HG03280 (cell line): ENCODE data around the gene PTPRG.

ENCODE experiments used
- ATAC-seq: cut with Tn5 transposase; IDR thresholded peaks from one replicate; pipeline ENCODE4 v1.9.1; 2021; ENCODE audit warnings: mild to moderate bottlenecking, moderate library complexity; ENCODE audit not compliant: unreplicated experiment

PTPRG gene

GRCh38 chr3:61981060-61981459 is 419.7 kb downstream of the PTPRG start:
- ATAC-seq: no peak

DNA sequence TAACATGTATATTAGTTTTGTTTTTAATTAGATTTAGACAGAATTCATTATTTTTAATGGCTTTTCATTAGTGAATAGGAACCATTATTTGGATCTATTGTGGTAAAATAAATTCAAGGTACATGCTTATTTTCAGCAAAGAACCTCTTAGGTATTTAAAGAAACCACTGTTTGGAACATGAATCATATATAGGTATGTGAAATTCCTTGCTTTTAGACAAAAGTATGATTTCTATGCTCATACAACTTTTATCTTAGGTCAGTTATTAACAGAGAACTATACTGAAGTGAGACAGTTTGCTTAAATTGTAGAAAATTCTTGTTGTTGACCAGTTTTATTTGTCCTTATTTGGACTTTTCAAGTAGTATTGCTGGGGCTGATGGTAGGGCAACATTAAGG is 422.1 kb downstream of the PTPRG start:
- ATAC-seq: no peak

DNA sequence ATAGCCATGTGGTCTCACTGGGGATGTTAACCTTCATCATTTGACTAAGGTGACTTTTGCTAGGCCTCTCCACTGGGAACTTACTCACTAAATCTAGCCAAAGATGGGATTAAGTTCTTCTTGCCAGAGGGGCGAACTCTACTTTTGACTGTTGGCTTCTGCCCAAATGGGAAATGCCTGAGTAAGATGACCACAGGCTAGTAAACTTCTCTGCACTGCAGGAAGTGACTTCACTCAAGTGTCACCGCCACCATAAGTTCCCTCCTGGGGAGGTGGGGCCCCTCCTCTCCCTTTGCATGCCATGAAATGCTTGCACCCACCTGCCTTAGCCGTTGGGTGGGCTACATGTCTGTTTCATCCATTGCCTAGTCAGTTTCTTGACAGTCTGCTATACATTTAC is 423.6 kb downstream of the PTPRG start:
- ATAC-seq: no peak

- no peak for ATAC-seq
These were observed 425.1 kb downstream of the PTPRG start for GRCh38 chr3:61986473-61986872.

DNA sequence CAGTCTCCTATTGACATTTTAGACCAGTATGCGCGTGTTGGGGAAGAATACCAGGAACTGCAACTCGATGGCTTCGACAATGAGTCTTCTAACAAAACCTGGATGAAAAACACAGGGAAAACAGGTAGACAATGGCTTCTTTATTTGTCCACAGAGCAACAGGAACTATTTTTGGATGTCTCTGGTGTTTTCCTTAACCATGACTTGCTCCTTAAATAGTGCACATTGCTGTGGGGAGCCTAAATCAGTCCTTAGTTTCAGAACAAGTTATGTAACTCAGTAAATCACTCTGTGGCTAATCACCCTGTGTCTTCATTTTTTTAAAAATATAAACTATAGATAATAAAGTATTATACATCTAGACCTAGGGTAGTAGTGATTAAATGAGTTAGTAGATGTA is 428.3 kb downstream of the PTPRG start:
- ATAC-seq: no peak

DNA sequence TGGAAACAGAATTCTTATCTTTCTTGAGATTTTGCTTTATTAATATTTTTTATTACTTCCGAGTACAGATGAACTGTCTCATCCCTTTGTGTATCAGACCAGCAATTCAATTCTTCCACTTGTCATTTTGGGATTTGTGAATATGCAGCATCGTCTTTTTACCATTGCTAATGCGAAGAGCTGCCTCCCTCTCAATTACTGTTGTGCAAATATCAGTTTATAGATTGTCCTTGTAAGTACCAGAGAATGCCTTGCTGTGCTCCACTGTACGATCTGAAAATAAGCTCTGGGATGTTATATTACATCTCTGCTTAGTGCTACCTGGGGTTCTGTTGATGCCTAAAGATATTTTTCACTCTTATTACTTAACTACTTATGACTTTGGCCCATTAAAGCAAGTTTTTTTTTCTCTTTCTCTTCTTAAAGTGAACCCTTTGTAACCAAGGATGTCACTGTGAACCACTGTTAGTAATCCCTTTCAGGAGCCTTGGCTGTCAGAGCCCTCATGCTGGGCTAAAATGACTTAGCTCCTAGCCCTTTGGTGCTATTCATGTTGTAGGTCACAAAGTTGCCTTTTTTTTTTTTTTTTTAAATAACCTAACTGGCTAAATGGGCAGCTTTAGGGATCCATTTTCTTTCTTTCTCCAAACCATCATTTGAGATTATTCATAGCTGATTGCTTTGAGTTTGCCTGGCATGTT is 429.1 kb downstream of the PTPRG start:
- ATAC-seq: no peak

DNA sequence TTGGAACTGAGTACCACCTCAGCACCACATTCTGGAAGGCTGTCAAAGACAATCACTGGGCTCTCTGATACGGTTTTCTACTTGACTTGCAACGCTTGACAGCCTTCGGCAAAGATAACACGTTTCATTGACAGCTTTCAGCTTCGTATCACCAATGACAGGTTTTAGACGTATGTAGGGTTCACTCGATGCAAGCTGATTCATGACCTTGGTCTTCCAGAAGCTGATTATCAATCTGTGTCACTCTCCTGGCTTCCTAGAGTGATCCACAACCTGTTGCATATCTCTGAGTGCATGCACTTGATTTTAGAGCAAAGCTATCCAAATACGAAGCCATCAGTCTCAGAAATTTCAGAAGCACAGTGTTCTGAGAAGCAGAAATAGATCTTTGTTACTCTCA is 430.3 kb downstream of the PTPRG start:
- no peak for ATAC-seq

DNA sequence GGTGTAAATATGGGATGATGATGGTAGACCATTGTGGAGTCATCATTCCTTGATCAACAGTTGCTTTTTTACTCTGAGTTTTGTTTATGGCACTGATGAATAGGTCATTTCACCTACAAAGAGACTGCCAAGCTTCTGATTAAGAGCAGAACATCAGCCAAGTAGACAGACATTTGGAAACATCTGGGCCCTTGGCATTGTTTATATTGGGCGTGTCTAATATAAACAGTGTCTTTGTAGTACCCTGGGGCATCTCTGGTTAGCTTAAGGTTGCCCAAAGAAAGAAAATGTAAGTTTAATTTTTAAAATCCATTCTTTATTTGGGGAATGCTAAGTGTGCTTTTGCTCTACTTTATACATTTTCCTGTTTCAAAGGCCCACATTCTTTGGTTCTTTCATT is 435.0 kb downstream of the PTPRG start:
- ATAC-seq: no peak

DNA sequence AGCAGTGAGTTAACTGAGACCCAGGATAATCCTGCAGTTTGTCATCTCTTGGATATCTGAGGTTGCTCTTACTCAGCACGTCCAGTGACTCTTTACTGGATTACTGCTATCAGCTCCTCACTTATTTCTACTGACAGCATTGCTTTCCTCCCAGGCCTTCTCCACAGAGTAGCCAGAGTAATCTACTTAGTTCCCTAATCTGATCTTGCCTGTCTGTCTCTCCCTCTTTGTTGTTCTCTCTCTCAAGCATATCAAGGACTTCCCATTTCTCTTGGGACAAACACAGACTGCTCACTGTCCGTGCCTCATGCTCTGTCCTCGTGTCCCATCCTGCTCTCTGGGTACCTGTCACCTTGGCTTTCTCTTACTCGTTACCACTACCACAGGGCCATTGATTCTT is 435.7 kb downstream of the PTPRG start:
- ATAC-seq: no peak

DNA sequence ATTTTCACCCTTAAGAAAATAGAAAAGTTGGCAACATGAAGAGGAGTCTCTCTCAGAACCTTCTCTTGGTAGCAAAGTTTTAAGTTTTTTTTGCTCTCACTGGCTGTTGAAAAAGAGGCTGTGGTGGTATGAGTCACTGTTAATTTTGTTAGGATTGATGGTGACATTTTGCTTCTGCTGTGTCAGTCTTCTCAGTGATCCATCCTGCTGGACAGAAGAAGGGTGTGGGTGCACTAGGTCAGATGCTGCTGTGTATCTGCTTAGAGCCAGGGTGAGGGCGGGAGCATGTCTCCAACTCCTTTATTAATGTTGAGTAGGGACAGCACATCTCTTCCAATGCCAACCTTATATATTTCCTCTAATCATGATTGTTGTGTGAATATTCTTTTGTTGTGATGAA is 442.5 kb downstream of the PTPRG start:
- ATAC-seq: no peak

DNA sequence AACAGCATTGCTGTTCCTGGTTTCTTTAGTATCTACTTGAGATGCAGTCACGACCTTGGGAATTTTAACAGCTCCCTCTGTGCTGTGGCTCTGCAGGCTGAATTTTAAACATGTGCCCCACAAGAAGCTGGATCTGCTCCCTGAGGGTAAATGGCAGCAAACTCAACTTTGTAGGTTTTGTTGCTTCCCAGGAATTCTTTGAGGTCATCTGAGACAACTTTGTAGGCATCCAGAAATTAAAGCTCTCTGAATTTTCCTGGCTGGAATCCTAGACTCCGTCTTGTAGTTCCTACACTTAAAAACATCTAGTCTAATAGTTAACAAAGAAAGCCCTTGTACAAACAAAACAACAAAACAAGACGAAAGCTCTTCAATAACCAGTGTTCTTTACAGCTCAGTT is 445.7 kb downstream of the PTPRG start:
- no peak for ATAC-seq

DNA sequence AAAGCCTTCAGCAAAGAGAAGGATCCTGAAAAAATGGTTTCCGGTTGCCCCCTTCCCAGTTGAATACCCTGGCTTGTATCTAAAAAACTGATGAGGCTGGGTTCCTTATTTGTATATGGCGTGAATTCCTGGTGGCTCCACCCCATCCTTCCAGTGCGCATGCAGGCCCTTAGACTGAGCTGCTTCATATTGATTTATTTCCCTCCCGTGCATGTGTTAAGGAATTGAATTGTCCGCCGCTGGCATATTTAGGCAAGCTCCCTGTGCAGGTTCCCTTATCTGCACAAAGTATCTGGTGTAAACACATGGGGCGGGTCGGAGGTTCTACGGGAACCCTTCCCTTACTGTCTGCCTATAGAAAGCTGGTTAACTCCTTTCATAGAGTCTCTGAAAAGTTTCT is 449.6 kb downstream of the PTPRG start:
- no peak for ATAC-seq

- no peak for ATAC-seq
These were observed 450.3 kb downstream of the PTPRG start for GRCh38 chr3:62011666-62012065.

- no peak for ATAC-seq
These were observed 452.6 kb downstream of the PTPRG start for GRCh38 chr3:62013951-62014350.

GRCh38 chr3:62015111-62015510 is 453.7 kb downstream of the PTPRG start:
- no peak for ATAC-seq

DNA sequence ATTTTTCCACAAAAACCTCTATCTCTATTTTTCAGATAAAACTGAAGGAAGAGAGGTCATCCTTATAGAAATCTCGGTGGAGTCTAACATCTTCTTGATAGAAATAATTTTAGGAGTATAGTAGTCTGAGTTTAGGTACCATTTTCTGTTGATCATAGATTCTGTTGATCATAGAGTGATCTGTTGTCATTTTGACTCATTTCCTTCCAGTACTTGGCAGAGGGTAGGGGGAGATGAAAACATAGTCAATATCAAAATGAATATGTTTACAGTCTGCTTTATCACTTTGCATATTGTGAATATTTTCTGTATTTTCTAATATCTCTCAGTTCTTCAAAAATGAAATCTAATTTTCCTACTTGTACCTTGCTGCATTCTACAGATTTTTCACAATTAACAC is 458.5 kb downstream of the PTPRG start:
- no peak for ATAC-seq

GRCh38 chr3:62020706-62021105 is 459.3 kb downstream of the PTPRG start:
- ATAC-seq: no peak

DNA sequence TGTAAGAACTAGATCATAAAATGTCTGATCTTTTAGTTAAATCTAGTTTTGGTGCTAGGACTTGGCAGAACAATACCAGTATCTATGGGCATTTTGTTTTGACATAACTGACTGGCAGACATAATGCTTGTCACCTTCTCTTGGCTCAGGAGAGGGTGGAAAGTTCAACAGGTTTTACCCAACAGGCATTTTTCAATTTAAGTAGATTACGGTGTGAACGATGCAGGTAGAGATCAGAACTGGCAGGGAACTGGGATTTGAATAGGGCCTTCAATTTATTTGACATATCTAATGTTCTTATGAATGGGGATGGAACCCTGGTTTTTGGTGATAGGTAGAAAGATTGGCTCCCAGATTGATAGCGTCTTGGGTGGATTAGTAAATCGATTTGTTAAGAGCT is 460.9 kb downstream of the PTPRG start:
- no peak for ATAC-seq

DNA sequence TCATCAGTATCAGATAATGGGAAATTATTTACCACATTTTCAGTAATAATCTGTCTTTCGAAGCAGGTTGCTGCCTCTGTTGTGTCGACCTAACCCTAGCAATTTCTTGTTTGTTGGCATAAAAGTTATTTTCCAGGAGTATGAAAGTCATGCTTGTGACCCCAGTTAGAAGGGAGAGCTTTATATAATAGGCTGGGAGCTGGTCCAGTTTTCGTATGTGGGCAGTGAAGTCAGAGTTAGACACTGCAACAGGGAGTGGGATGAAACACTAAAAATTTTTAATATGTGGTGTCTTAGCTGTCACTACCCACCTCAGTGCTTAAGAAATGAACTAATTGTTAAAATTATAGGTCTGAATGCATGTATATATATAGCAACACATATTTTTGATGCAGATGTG is 463.5 kb downstream of the PTPRG start:
- no peak for ATAC-seq

- ATAC-seq: no peak
These were observed 464.5 kb downstream of the PTPRG start for GRCh38 chr3:62025913-62026312.

DNA sequence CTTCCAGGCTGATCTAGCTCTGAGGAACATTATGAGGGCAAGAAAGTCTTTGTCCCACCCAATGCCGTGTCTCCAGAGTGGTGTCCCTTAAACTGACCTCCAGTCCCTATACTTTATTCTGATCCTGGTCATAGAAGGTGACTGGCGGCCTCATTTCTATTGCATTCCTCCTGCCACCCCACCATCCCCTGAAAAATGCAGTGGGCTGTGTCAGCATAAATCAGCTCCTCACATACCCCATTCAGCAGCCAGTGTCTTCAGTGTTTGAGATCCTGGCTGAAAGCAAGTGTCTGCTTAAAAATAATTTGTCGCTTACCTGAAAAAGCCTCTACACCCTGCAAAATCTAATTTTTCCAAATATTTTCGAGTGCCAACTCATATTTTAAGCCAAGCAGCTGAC is 465.9 kb downstream of the PTPRG start:
- no peak for ATAC-seq

GRCh38 chr3:62027796-62028195 is 466.4 kb downstream of the PTPRG start:
- ATAC-seq: no peak

GRCh38 chr3:62028236-62028635 is 466.9 kb downstream of the PTPRG start:
- no peak for ATAC-seq
